Heart left ventricle (tissue), 13 donors: ENCODE data around the gene SIX2.

Experiments
- CTCF ChIP-seq, 12 donors: fragments of 200-600 bp; sonication (generic) in 4 of 12; IDR thresholded peaks; one replicate each; pipeline versions ENCODE4 v1.5.0 to v1.8.0; 2018 to 2022; ENCODE audit warnings: antibody characterized with exemption in 12 of 12, mild to moderate bottlenecking in 5 of 12
- POLR2A ChIP-seq, 2 donors: fragments of 450-650 bp; IDR thresholded peaks; one replicate each; pipeline ENCODE4 v1.6.1; 2017; ENCODE audit warnings: antibody characterized with exemption in 2 of 2, mild to moderate bottlenecking in 2 of 2, moderate library complexity in 2 of 2
- donor health status: ischemic (EF 13 %, LVEDD 7.1; RV severe dilation, severe dysfunction).
- donor health status: DM: no; HTN: yes; CAD: no.
- donor health status: DM: no; HTN: no; CAD: no.
- donor health status: ischemic (EF 25% LVEDD 6.9; RV normal size, moderate dysfunction).
- donor health status: ischemic (EF 25% LVEDD 5.7; RV mildly dilated, moderate dysfunction).
- donor health status: ischemic (EF 35%, LVEDD 5.7; RV mildly dilated, moderate dysfunction).
- donor health status: nonischemic (EF 11% LVEDD 7.7; RV severe dilation, severe dysfunction).
- donor health status: DM: yes; HTN: yes; CAD: no.
- donor health status: PGD.
- donor health status: ischemic (EF 29% LVEDD 5.4; RV normal size, mild dysfunction).
- donor health status: nonischemic (EF 23%, LVEDD 6.1; RV moderate dilation, normal function).

DNA sequence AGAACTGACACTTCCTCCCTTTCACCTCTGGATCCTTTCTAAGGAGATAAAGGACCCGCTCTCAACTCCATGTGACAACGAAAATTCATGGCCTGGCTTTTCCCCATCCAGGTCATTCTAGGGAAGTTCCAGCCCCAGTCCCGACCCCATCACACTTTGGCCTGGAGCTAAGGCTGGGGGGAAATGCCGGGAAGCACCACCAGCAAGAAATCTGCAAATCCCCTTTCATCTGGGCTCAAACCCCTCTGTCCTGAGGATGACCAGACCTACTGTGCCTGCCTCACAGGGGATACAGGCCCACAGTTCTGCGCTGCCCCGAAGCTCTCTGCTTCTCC lies 1.3 kb downstream of the SIX2 start:
- TF ChIP-seq CTCF (IDR thresholded peaks at IDR 0.05) (no peak), POLR2A (IDR thresholded peaks at IDR 0.05) (no peak)
